IPS DF 19.7 (cell line): ENCODE data around the gene OR6B1.
"Not testable (repeated sequence)": the region's sequence is repeated elsewhere in the genome, so short reads cannot be mapped to it uniquely, and the experiment has no call there.

Source experiments
- DNase-seq: peaks from one replicate; pipeline ENCODE4 v3.0.0-alpha.2; 2013; ENCODE audit warnings: low read depth, low spot score

OR6B1 gene

DNA sequence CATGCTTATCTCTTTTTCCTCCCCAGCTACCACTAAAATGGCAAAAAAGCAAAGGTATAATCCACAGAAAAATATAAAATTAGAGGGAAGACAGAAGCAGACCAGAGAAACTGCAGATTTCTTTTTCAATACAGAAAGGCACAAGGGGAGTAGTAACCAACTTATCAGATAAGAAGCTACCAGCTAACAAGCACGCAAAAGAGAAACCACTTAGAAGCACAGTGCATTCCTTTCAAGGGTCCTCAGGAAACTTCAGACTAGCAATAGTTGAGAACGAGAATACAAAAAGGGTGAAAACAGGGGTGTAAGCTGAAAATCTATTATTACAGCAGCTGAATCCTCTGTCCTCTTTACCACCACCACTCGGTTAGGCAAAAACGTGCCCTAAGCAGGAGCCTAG is 38.8 kb downstream of the OR6B1 start:
- DNase-seq = no peak

DNA sequence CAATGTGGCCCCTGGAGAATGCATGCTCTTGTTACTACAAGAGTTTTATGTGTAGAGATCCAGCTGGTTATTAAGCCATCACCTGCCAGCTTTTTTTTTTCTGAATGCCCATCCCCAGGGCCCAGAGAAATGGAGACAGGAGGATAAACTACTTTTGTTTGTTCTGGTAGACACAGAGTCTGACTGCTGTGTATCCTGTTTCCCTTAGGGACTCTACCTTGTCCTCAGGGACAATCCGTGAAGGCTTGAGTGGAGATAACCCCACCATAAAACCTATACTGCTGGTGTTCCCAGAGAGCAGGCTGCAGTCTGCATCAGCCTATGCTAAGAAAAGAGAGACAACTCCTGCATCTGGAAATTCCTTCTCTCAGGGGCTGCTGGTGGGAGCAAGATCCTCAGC is 48.5 kb downstream of the OR6B1 start, which contains the start of gene OR2A5:
TSS of gene OR2A5 (plus strand) at position 301 of the 400 bp plus-strand sequence. CDS start 1,454 bp downstream, outside the sequence.
- DNase-seq = no peak

DNA sequence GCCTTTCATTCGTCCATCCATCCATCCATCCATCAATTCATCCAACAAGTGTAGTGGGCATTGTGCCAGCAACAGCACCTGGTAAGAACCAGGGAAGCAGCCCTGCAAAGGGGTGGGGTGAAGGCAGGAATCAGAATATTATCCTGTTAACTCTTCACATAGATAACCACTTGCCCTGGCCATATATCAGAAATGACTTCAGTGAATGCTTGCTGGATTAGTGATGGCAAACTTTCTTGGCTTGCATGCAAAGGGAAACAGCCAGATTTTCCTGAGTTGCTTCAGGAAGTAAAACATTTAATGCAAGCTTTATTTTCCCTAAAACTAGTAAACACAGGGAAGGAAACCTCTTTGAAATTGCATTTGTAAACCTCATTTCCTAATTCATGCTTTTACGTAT is 49.4 kb downstream of the OR6B1 start:
- no peak for DNase-seq

DNA sequence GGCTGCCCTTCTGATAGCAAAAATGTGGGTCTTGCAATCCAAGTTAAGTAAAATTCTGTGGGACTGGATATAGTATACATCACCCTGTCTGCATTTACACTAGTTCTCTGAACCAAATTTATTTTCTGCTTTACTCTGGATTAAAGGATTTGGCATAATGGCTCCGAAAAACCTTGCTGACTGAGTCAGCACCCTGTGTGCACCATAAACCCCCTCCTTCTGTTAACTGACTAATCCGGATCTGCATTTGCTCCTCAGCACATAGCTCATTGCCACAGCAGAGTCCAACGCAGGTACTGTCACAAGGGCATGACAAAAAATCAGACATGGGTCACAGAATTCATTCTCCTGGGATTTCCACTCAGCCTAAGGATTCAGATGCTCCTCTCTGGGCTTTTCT is 50.0 kb downstream of the OR6B1 start:
- DNase-seq = no peak

DNA sequence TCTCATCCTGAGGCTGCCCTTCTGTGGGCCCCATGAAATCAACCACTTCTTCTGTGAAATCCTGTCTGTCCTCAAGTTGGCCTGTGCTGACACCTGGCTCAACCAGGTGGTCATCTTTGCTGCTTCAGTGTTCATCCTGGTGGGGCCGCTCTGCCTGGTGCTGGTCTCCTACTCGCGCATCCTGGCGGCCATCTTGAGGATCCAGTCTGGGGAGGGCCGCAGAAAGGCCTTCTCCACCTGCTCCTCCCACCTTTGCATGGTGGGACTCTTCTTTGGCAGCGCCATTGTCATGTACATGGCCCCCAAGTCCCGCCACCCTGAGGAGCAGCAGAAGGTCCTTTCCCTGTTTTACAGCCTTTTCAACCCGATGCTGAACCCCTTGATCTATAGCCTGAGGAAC is 50.8 kb downstream of the OR6B1 start:
- not testable (repeated sequence) for DNase-seq

DNA sequence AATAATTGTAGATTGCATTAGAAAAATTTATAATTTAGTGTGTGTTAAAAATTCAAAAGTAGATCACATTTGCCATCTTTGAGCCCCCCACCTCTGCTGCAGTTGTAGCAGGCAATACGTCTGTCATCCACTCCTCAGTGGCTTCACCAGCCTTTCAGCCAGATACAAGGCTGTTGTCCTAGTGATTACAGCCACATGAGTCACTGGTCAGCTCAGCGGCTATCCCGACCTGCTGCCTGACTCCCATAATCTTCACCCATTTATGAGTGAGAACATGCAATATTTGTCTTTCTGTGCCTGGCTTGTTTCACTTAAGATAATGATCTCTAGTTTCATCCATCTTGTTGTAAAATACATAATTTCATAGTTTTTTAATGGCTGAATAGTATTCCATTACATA is 57.8 kb downstream of the OR6B1 start:
- no peak for DNase-seq
